Left lung (tissue), 10 donors: ENCODE data around the gene RBMX. TPM values are rescaled to one million over a fixed set of nuclear protein-coding genes. Genes with fewer than 3 reads are reported as not detected.
"Not testable (repeated sequence)": the region's sequence is repeated elsewhere in the genome, so short reads cannot be mapped to it uniquely, and the experiment has no call there.

ENCODE experiments used
- ATAC-seq: fragments of 200-7000 bp; cut with Tn5 transposase; one replicate; pipeline ENCODE4 v1.9.1; 2020; ENCODE audit warnings: moderate library complexity
- DNase-seq, 4 donors: peaks; one replicate each; pipeline ENCODE4 v3.0.0-alpha.2; 2013 to 2020
- H3K27ac ChIP-seq, 2 donors: fragments of 200-600 bp; sonication (generic) in 1 of 2; one replicate each; pipeline versions ENCODE4 v1.5.0 to v1.8.0; 2020 to 2021
- H3K27me3 ChIP-seq, 2 donors: fragments of 200-600 bp; sonication (generic) in 1 of 2; one replicate each; pipeline versions ENCODE4 v1.5.0 to v1.8.0; 2020 to 2021
- H3K36me3 ChIP-seq, 2 donors: fragments of 200-600 bp; sonication (generic) in 1 of 2; one replicate each; pipeline versions ENCODE4 v1.5.0 to v1.8.0; 2020 to 2021
- H3K4me1 ChIP-seq, 2 donors: fragments of 200-600 bp; one replicate each; pipeline ENCODE4 v1.8.0; 2021
- H3K4me3 ChIP-seq, 2 donors: fragments of 200-600 bp; sonication (generic) in 1 of 2; one replicate each; pipeline versions ENCODE4 v1.5.0 to v1.8.0; 2020 to 2021; ENCODE audit warnings: mild to moderate bottlenecking in 1 of 2
- H3K9me3 ChIP-seq, 2 donors: fragments of 200-600 bp; sonication (generic) in 1 of 2; one replicate each; pipeline versions ENCODE4 v1.5.0 to v1.8.0; 2020 to 2021
- intact Hi-C, 2 donors: fragments of 100-400 bp; cut with DNase I; formaldehyde crosslinking; loops; one replicate each; pipeline versions ENCODE4 v1.11.2 to v1.14.2; 2022
- polyA plus RNA-seq, 6 donors: library from polyadenylated mRNA; unstranded; fragments of 120-200 nt; gene quantifications; one replicate each; pipeline ENCODE4 v1.2.1, GENCODE V29; 2013; ENCODE audit not compliant: insufficient read length in 6 of 6
- total RNA-seq, 2 donors: library from RNA; stranded (reverse); fragmentation: NEBNext Ultra II Directional; extraction: Animal tissue kit (Norgen Biotek cat#: 25700); gene quantifications; one replicate each; pipeline ENCODE4 v1.2.1, GENCODE V29; 2021
- TF ChIP-seq, protein P1 (sequence below), 2 donors: fragments of 200-600 bp; sonication (generic) in 1 of 2; IDR thresholded peaks; one replicate each; pipeline versions ENCODE4 v1.5.0 to v1.8.0; 2021; ENCODE audit warnings: antibody characterized with exemption in 2 of 2
- donor health status: DM: no; HTN: yes; CAD: no.
- donor health status: DM: no; HTN: no; CAD: no.

RBMX gene
- total and polyA plus RNA-seq, 8 donors = 102 to 528 (median 432) TPM

DNA sequence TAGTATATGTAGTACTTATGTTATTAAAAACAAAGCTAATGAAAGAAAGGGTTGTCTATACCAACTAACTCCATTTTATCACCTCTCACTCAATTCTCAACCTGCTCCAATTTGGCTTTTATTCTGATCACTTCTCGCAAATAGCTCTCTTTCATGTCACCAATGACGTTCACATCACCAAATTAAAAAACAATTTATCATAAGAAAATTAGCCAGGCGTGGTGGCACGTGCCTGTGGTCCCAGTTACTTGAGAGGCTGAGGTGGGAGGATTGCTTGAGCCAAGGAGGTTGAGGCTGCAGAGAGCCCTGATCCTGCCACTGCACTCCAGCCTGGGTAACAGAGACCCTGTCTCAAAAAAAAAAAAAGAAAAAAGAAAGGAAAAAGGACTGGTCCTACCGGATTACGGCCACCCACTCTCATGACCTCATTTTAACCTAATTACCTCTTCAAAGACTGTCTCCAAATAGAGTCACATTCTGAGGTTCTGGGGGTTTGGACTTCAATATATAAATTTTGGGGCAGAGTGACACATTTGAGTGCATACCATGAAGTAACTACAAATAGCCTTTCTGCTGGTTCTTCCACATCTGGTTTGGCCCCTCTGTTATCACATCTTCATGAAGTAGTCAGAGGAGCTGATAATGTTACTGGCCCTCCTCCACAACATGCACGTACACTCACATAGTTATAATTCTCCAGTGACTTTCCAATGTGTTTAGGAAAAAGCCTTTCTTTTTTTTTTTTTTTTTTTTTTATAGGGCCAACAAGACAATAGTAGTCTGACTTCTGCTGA lies 15.8 kb upstream of the RBMX start:
- H3K4me3 ChIP-seq = no peak overlapping the region
- intact Hi-C loops = no loop called here
- H3K4me1 ChIP-seq = no peaks in the 10 kb centered on the region
- no peak overlapping the region for H3K27ac ChIP-seq
- H3K27me3 ChIP-seq = no peaks in the 10 kb centered on the region
- no peak for DNase-seq
- TF ChIP-seq, protein P1, sequence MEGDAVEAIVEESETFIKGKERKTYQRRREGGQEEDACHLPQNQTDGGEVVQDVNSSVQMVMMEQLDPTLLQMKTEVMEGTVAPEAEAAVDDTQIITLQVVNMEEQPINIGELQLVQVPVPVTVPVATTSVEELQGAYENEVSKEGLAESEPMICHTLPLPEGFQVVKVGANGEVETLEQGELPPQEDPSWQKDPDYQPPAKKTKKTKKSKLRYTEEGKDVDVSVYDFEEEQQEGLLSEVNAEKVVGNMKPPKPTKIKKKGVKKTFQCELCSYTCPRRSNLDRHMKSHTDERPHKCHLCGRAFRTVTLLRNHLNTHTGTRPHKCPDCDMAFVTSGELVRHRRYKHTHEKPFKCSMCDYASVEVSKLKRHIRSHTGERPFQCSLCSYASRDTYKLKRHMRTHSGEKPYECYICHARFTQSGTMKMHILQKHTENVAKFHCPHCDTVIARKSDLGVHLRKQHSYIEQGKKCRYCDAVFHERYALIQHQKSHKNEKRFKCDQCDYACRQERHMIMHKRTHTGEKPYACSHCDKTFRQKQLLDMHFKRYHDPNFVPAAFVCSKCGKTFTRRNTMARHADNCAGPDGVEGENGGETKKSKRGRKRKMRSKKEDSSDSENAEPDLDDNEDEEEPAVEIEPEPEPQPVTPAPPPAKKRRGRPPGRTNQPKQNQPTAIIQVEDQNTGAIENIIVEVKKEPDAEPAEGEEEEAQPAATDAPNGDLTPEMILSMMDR (IDR thresholded peaks at IDR 0.05) = no peak
- H3K9me3 ChIP-seq = no peaks in the 10 kb centered on the region
- H3K36me3 ChIP-seq = no peaks in the 10 kb centered on the region
- no peak for ATAC-seq

DNA sequence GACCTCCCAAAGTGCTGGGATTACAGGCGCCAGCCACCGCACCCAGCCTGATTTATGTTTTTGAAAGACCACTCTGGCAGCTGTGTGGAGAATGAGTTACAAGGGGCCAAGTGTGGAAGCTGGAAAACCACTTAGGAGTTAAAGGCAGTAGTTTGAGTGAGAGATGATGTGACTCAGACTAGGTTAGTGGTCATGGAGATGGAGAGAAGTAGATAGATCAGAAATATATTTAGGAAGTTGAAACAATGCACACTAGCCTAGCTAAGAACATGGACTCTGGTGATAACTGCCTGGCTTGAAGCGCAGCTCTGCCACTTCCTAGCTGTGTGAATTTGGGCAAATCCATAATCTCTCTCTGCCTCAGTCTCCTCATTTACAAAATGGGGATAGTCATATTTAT lies 11.9 kb upstream of the RBMX start:
- TF ChIP-seq, protein P1 (IDR thresholded peaks at IDR 0.05) = no peak
- intact Hi-C loops = no loop called here
- H3K27me3 ChIP-seq = no peaks in the 10 kb centered on the region

DNA sequence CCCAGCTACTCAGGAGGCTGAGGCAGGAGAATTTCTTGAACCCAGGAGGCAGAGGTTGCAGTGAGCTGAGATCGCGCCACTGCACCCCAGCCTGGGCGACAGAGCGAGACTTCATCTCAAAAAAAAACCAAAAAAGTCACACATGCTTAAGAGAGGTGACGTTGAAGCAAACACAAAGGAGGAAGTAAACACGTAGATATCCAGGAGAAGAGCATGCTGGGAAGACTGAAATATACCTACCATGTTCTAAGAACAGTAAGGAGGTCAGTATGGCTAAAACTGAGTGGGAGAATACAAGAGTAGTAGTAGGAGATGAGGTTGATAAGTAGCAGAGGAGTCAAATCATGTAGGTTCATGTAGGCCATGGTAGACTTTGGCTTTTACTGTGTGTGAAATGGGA lies 10.1 kb upstream of the RBMX start:
- DNase-seq, H3K27ac ChIP-seq, H3K9me3 ChIP-seq, intact Hi-C loops, H3K36me3 ChIP-seq, ATAC-seq, H3K4me3 ChIP-seq, H3K4me1 ChIP-seq, H3K27me3 ChIP-seq: not testable (repeated sequence)

More for the DNA sequence above, 11.9 kb upstream of the RBMX start:
- H3K27ac ChIP-seq = no peak overlapping the region
- no peaks in the 10 kb centered on the region for H3K36me3 ChIP-seq
- H3K4me3 ChIP-seq = no peak overlapping the region
- H3K9me3 ChIP-seq = no peaks in the 10 kb centered on the region
- DNase-seq = no peak
- H3K4me1 ChIP-seq = no peaks in the 10 kb centered on the region
- no peak for ATAC-seq

DNA sequence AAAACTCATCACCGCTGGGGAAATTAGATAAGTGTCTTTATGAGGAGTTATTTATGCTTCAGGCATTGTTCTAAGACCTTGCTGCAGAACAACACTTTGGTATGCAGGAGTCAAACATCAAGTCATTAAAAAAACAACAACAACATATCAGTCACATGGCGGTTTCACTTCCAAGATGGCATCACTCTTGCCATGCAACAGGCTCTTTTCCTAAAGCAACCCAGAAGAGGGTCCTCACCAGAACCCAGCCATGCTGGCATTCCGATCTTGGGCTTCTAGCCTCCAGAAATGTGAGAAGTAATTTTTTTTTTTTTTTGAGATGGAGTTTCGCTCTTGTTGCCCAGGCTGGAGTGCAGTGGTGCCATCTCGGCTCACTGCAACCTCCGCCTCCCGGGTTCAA lies 8.7 kb upstream of the RBMX start:
- Histone ChIP-seq H3K27ac (no peak overlapping the region), H3K4me1 (no peaks in the 10 kb centered on the region), H3K36me3 (no peaks in the 10 kb centered on the region), H3K9me3 (no peaks in the 10 kb centered on the region), H3K4me3 (no peak overlapping the region), H3K27me3 (no peaks in the 10 kb centered on the region)
- intact Hi-C loops = no loop called here
- ATAC-seq = no peak
- no peak for DNase-seq
- TF ChIP-seq, protein P1 (IDR thresholded peaks at IDR 0.05) = no peak

DNA sequence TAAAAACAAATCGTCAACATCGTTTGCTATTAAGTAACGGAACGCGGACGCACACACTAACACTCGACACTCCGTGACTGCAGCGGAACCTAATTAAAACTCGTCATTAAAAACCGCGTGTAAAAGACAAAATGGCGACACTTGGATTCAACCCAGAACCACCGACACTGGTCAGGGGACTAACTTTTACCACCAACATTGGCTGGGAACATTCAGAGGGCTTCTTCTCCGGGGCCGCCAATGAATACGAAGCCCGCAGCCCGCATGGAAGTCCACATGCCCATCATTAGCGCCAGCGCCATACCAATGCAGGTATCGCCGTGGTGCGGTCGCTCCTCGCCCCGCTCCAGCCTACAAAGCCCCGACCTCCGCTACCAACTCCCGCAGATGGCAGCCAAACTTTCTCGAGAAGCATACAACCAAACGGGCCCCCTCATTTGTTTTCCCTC lies 498 bp downstream of the RBMX start:
- TF ChIP-seq, protein P1 (IDR thresholded peaks at IDR 0.05) = no peak
- peak; percentile 36 for ATAC-seq
- Histone ChIP-seq H3K9me3 (no peaks in the 10 kb centered on the region), H3K27ac (peak overlapping the region; percentile 93 to 95), H3K4me1 (peaks cover 0 to 3% of the 10 kb centered on the region in 2 donors), H3K4me3 (peak overlapping the region; percentile 47 to 60), H3K36me3 (peaks cover 3 to 31% of the 10 kb centered on the region in 2 donors), H3K27me3 (no peaks in the 10 kb centered on the region)
- DNase-seq = peak in 3 of 4 donors; percentile 19 to 37 (median 36)
- intact Hi-C loops = no loop called here
